GM08714 (cell line): ENCODE data around the gene CSH2.

ENCODE experiments used
- H3K4me3 ChIP-seq: fragments of 200-500 bp; sonication (Bioruptor generic); 2 replicates; pipeline ENCODE4 v1.5.1; 2014; ENCODE audit warnings: mild to moderate bottlenecking, low read length, inconsistent platforms
- ZNF274 ChIP-seq: IDR thresholded peaks from 2 replicates; pipeline ENCODE4 v1.6.1; 2012; ENCODE audit warnings: mild to moderate bottlenecking, low read depth, low read length

Gene CSH2

DNA sequence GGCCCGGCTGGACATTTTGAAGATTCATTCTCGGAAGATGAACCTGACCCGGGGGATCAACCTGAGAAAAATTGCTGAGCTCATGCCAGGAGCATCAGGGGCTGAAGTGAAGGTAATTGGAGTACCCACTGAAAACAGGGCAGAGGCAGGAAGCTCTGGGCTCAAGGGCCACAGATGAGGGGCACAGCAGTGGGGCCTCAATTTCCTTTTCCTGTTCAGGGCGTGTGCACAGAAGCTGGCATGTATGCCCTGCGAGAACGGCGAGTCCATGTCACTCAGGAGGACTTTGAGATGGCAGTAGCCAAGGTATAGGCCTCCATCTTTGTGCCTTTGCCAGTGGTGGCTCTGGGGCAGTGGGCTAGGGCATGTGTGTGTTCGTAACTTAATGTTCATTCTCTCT is 42.0 kb downstream of the CSH2 start:
- no peak for TF ChIP-seq ZNF274
- H3K4me3 ChIP-seq = no peak overlapping the region

DNA sequence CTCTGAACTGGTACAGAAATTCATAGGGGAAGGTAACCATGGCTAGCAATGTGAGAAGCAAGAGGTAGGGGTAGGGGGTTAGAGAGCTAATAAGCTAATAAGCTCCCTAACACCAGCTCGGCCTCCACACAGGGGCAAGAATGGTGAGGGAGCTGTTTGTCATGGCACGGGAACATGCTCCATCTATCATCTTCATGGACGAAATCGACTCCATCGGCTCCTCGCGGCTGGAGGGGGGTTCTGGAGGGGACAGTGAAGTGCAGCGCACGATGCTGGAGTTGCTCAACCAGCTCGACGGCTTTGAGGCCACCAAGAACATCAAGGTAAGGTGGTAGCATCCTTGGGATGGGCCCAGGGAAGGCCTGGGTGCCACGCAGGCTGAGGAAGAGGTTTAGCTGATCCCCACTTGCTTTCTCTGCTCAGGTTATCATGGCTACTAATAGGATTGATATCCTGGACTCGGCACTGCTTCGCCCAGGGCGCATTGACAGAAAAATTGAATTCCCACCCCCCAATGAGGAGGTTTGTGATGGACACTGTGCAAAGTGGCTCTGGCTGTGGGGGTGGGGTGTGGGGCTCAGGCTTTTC is 42.5 kb downstream of the CSH2 start:
- no peak for TF ChIP-seq ZNF274
- no peak overlapping the region for H3K4me3 ChIP-seq

DNA sequence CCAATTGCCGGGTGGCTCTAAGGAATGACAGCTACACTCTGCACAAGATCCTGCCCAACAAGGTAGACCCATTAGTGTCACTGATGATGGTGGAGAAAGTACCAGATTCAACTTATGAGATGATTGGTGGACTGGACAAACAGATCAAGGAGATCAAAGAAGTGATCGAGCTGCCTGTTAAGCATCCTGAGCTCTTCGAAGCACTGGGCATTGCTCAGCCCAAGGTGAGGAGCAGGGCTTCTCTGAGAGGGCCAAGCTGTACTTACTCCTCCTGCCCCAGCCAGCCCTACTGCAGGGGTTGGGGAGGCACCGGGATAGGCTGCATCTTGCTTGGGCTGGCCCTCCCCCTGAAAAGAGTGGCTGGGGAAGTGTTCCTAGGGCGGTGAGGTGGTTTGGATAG is 43.2 kb downstream of the CSH2 start:
- TF ChIP-seq ZNF274 = no peak
- H3K4me3 ChIP-seq = no peak overlapping the region

DNA sequence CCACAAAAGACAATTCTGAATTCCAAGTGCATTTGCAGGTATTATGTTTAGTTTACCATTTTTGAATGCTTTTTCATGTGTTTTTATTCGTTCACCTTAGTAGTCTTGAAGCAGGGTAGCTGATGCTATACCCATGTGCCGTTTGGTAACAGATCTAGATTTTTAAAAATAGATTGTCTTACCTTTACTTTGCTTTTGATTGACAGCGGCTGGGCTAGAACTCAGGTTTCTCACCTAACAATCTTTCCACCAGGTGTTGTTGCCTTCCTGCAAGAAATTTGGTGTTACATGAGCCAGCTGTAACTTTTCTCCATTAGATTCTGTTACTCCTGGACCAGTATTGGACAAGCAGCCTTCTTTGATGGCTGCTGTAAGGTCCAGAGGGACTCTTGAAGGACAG is 44.5 kb downstream of the CSH2 start:
- H3K4me3 ChIP-seq = no peak overlapping the region
- no peak for TF ChIP-seq ZNF274

- peak overlapping the region; percentile 78 for H3K4me3 ChIP-seq
- no peak for TF ChIP-seq ZNF274
These were observed 45.7 kb downstream of the CSH2 start for GRCh38 chr17:63827801-63828221.

- no peak for TF ChIP-seq ZNF274
- peak within 1 kb of the TSS; percentile 78 for H3K4me3 ChIP-seq
These were observed 46.3 kb downstream of the CSH2 start, which contains the start of the genes FTSJ3 and PSMC5 for GRCh38 chr17:63827002-63827800. Gene FTSJ3 (minus strand): TSS chr17:63827663. CDS start chr17:63826902, 761 bp downstream. Gene PSMC5 (plus strand): TSS chr17:63827431. CDS start chr17:63827491, 60 bp downstream.

- no peak for TF ChIP-seq ZNF274
- H3K4me3 ChIP-seq = peak overlapping the region; percentile 78
These were observed 46.9 kb downstream of the CSH2 start for GRCh38 chr17:63826468-63827001.

DNA sequence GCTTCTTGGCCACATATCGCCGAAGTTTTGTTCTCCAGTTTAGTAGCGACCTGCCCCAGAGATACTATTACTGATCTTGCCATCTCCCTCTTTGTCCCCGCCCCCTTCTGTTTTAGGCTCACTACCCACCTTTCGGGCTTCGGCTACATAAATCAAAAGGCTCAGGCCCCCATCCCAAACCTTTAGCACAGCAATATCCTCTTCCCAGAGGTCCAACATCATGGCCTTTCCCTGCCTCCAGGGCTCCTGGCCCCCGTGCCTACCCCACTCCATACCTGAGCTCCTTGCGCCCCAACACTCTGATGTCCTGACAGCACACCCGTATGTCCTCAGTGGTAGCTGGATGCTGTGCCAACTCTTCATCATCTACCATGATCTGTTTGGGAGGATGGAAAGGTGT is 49.1 kb downstream of the CSH2 start:
- H3K4me3 ChIP-seq = no peak overlapping the region
- TF ChIP-seq ZNF274 = no peak

DNA sequence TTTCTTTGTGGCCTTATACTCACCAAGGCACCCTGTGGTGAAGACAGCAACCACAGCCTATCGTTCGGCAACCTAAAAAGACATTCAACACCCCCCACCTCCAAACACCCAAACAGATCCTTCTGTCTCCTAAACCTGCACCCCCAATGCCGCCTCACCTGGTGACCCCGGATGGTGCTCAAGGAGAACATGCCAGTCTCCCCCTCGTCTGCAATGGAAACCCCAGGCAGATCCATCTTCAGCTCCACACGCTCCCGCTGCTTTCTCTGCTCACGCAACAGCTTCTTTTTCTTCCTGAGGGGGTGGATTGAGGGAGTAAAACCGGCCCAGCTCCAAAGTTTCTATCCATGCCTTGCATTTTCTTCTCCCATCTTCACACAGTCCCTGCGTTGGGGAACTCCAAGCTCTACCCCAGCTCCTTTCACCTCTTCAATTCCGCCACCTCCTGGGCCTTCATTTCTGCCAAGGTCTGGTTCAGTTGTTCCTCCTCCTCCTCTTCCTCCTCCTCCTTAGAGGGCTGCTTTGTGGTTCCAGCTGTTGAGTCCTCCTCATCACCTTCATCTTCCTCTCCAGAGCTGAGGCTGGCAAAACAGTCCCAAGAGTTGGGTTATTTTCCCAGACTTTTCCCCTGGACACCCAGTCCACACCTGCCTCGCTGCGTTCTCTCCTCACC is 49.7 kb downstream of the CSH2 start:
- no peak for TF ChIP-seq ZNF274
- H3K4me3 ChIP-seq = no peak overlapping the region

- H3K4me3 ChIP-seq = no peak overlapping the region
- no peak for TF ChIP-seq ZNF274
These were observed 50.9 kb downstream of the CSH2 start for GRCh38 chr17:63822537-63822936.
